Measurements from ENCODE around the gene SLAMF1. TPM values are rescaled to one million over a fixed set of nuclear protein-coding genes. Genes with fewer than 3 reads are reported as not detected.
A peak's percentile ranks its signal among the peaks of the same experiment; 100 is the strongest.

SLAMF1 gene
- total and polyA plus RNA-seq, 9 of the 15 experiments (the other 6 are each of a cell fraction or from before 2014, with no cell fraction given) = 0.04 to 0.17 (median 0.11) TPM; not detected in 4

- Histone ChIP-seq H3K4me2 (ENCODE audit: insufficient read depth, low read length) (no peak overlapping the region), H4K20me1 (replicated peaks; ENCODE audit: control insufficient read depth, insufficient read depth, low read length) (no peaks in the 10 kb centered on the region), H3K36me3 (ENCODE audit: control insufficient read depth, insufficient read depth, low read length) (no peaks in the 10 kb centered on the region), H3K9me1 (ENCODE audit: control insufficient read depth, insufficient read depth, low read length) (no peaks in the 10 kb centered on the region), H3K27me3 (ENCODE audit: control insufficient read depth in 2 of 2, insufficient read depth in 2 of 2, low read length in 2 of 2) (no peaks in the 10 kb centered on the region), H2AFZ (ENCODE audit: low read depth, low read length) (no peak overlapping the region), H3K4me1 (replicated peaks in 1 of 2; ENCODE audit: control insufficient read depth in 2 of 2, insufficient read depth in 2 of 2, low read length in 2 of 2) (peaks cover 0 to 14% of the 10 kb centered on the region in 2 experiments; a peak in 4 of 5 replicates), H3K79me2 (ENCODE audit: control insufficient read depth, insufficient read depth, low read length) (no peaks in the 10 kb centered on the region), H3K27ac (ENCODE audit: extremely low read depth, low read depth, low read length) (no peak overlapping the region), H3K9ac (ENCODE audit: insufficient read depth in 1 of 2, low read depth in 2 of 2, low read length in 2 of 2) (no peak overlapping the region), H3K9me3 (replicated peaks; ENCODE audit: control insufficient read depth, insufficient read depth, low read depth, low read length) (no peaks in the 10 kb centered on the region), H3K4me3 (no peak overlapping the region)
- CTCF ChIA-PET (ENCODE audit: low intra/inter-chr PET ratio) = no interaction called here
- no TSS peak for BruUV-seq (replicated peaks)
- intact Hi-C loops (cut with micrococcal nuclease) (no loop called here), in situ Hi-C loops (cut with MboI) (no loop called here)
- POLR2A ChIA-PET = interaction anchor here (0.9 to 1.4 kb wide), 2 partner anchors 15 to 21 kb away, joined by 3 to 6 read pairs; no protein-coding TSS in a partner anchor
- FAIRE-seq (no peak), ATAC-seq (no peak), DNase-seq (ENCODE audit: extremely low read depth in 1 of 4, low spot score in 3 of 4) (no peak)
- 65% methylated on average over 8 of the region's 8 CpGs for whole genome bisulfite sequencing (ENCODE audit: insufficient coverage, low coverage, missing lambda C conversion rate)
- TF ChIP-seq REST (IDR thresholded peaks at IDR 0.05; ENCODE audit: borderline replicate concordance) (no peak), REST (CRISPR knock-in tag; IDR thresholded peaks at IDR 0.05; ENCODE audit: low read depth) (no peak), ELK1 (CRISPR knock-in tag; IDR thresholded peaks at IDR 0.05) (no peak), ZNF778 (CRISPR knock-in tag; IDR thresholded peaks at IDR 0.05) (no peak), CEBPG (CRISPR knock-in tag; IDR thresholded peaks at IDR 0.05) (no peak), CEBPG (tag; conservative IDR thresholded peaks at IDR 0.05 in 1 of 2, IDR thresholded peaks at IDR 0.05 in 1 of 2) (peak; percentile 61 to 92), MLX (CRISPR knock-in tag; conservative IDR thresholded peaks at IDR 0.05) (no peak), MYC (IDR thresholded peaks at IDR 0.05; ENCODE audit: low read depth, low read length) (no peak), MYC (CRISPR knock-in tag; IDR thresholded peaks at IDR 0.05; ENCODE audit: borderline replicate concordance, low read depth) (no peak), TARDBP (IDR thresholded peaks at IDR 0.05) (no peak), SPI1 (IDR thresholded peaks at IDR 0.05; ENCODE audit: borderline replicate concordance, low read depth, low read length) (peak; percentile 48; the same call in 1 of the 2 replicates), CEBPB (tag; IDR thresholded peaks at IDR 0.05) (peak; percentile 85)
Measured at GRCh38 chr1:160641323-160642280, 5.2 kb downstream of the SLAMF1 start.
